Activated CD8-positive, alpha-beta memory T cell treated with anti-CD3 and anti-CD28 coated beads, Interleukin-2, amount 50 U/mL, for 24 hours (primary cell): ENCODE measurements around the gene SLC51B.
"Not testable (repeated sequence)": the region's sequence is repeated elsewhere in the genome, so short reads cannot be mapped to it uniquely, and the experiment has no call there.

Source experiments
- DNase-seq: peaks from one replicate; pipeline ENCODE4 v3.0.0-alpha.2; 2020; ENCODE audit errors: extremely low read depth

SLC51B gene

GRCh38 chr15:65041787-65042186, 3.4 kb upstream of the SLC51B start:
- DNase-seq: no peak

DNA sequence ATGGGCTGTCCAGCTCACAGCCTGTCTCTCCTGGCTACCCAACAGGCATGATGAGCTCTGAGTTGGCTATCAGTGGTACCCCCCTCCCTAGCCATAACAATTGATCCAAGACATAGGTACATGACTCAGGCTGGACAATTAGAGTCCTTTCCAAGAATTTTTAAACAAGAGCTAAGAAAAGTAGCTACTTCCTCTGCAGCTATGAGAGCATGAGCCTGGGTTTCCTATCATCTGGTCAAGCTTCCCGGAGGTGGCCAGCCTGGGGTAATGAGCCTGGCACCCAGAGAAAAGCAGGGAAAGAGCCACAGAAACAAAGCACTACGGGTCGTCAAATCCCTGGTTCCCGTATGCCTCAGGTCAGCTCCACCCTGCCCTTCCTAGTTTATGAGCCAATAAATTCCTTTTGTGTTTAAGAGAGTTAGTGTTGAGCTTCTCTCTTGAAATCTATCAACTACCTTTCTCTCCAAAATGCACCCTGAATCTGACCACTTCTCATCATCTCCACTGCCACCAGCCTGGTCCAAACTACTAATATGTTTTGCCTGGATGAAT, 2.3 kb upstream of the SLC51B start:
- no peak for DNase-seq

DNA sequence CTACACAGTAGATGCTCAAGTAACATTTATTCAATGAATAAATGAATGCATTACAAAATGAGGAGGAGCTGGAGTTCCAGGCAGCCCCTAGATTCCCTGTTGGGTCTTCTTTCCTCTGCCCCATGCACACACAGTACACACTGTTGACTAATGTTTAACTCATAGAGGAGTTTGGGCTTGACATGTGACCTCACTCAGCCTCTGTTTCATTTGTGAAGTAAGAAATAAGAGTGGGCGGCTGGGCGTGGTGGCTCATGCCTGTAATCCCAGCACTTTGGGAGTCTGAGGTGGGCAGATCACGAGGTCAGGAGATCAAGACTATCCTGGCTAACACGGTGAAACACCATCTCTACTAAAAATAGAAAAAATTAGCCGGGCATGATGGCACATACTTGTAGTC, 969 bp upstream of the SLC51B start:
- not testable (repeated sequence) for DNase-seq

GRCh38 chr15:65048241-65048640, 3.1 kb downstream of the SLC51B start:
- no peak for DNase-seq

DNA sequence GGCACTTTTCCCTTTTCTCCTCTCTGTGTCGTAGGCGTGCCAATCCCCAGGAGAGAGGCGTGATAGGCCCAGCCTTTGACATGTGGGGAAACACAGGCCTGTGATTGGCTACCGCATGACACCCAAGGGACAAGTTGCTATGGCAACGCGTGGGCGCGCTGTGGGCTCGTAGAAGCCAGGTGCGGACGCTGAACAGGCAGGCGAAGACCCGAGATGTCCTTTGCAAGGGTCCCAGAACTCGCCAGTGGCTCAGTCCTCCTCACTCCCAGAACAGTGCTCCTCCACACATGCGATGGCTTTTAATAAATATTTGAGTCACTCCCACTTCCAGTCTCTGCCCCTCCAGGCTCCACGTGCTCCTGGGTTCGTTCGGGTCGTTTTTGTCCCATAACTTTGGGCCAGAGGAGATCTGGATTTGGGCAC, 4.2 kb downstream of the SLC51B start:
- DNase-seq: peak; percentile 74

GRCh38 chr15:65050270-65050669, 5.1 kb downstream of the SLC51B start:
- no peak for DNase-seq

- DNase-seq: no peak
Measured at GRCh38 chr15:65051266-65051665, 6.1 kb downstream of the SLC51B start.

- no peak for DNase-seq
Measured at GRCh38 chr15:65052956-65053355, 7.8 kb downstream of the SLC51B start.

DNA sequence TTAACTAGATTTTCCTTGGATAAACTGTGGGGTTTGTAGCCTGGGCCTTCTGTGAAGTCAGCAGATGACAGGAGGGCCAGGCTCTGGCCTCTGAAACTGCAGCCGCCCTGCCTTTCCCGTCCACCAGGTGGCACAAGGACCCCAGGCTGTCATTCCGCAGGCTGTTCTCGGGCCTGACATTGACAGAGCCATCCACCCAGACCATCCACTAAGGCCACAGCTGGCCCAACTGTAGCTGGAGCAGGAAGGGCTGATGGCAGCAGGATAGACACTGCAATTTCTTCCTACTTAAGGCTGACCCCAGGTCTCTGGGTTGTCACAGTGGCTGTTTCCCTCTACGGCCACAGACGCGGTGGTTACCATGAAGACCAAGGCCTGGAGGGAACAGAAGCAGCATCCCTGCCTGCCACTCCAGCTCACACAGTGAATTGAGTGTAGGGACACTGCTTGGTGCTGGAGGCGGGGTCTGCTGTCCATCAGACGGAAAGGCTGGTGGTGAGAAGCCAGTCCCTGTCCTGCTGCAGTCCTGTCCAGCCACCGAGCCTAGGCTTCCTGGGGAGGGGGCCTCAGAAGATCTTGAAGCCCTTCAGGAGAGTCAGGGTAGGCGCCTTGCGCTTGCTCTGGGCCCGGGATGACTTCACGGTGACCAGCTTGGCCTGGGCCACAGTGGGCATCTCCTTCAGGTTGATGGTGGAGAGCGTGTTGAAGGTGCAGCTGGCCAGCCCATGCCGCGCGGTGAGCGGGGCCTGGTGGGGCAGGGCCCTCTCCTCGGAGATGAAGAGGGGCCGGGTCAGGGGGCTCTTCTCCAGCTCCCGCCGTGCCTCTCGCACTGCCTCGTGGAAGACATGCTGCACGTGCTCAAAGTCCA, 9.4 kb downstream of the SLC51B start:
- no peak for DNase-seq

- no peak for DNase-seq
Measured at GRCh38 chr15:65055201-65055870, 10.1 kb downstream of the SLC51B start.

- no peak for DNase-seq
Measured at GRCh38 chr15:65056106-65056505, 10.9 kb downstream of the SLC51B start.

DNA sequence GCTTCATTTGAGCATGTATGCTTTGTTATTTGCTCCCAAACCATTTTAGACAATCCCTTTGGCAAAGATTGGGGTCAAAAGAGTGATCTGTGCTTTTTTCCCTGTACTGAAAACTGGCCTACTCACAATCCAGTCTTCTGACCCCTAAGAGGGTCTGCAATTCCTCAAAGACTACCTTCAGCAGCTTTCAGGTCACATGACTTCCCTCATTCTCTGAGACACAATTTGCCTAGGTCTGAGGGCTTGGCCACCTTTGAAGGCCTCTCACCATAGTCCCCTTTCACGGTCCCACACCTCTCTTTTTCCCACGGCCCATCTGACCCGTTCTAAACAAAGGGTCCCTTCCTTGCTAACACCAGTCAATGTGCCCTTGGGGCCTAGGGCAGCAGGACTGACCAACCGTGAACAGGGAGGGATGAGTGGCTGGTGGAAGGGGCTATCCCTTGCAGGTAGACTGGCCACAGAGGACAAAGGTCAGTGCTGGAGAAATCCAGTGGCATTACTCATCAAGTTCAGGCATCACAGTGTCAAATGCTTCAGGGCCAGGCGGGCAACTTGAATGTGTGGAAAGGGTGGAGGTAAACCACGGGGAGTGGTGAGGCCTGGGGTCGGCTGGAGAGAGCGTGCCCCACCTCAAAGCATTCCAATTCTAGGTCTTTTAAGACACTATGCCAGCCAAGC, 11.8 kb downstream of the SLC51B start:
- DNase-seq: no peak

- DNase-seq: no peak
Measured at GRCh38 chr15:65057549-65057940, 12.4 kb downstream of the SLC51B start.

- no peak for DNase-seq
Measured at GRCh38 chr15:65058394-65059368, 13.5 kb downstream of the SLC51B start.

DNA sequence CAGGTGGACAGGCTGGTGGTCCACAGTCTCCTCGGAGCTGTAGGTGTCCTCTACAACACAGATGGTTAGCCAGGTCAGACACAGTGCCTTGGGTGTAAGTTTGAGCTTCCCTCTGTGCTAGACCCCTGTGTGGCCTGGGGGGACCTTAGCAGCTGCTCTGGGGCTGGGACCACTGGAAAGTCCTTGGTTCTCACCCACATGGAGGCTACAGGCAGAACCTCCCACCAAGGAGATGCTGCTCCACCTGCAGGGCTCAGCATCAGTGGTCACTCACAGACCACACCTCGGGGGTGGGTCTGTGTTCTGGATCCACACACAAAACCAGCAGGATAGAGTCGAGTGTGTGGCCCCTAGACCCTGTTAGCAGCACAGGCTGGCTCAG, 14.2 kb downstream of the SLC51B start:
- DNase-seq: no peak

GRCh38 chr15:65059931-65060596, 14.9 kb downstream of the SLC51B start:
- DNase-seq: no peak

DNA sequence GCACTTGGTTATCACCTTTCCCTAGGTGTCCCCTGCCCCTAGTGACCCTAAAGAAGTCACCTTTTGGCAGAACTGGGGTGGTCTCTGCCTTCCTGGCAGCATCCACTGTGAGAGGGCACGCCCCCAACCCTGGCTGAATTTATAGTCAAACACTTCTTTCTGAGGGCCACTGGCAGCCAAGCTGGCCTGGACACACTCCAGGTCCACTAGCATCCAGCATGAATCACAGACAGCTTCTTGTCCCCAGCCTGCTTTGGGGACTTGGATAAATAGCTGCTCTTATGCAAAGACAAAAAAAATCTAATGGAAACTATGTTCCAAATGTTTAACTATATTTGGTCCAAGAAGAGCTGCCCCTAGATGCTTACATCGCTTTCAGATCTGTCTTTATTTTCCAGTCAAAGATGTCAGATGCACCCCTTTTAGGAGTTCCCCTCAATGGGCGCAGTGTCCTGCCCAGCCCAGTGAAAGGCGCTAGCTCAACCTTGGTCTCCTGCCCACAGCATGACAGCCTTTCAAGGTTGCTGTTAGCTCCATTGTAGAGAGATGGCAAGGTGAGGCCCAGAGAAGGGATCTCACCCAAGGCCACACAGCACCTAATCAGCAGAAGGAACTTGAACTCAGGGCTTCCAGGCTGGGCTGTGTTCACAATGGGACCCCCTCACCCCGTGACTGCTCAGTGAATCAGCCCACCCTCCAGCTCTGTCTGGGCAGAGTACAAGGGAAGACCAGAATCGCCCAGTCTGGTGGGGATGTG, 15.6 kb downstream of the SLC51B start:
- no peak for DNase-seq

DNA sequence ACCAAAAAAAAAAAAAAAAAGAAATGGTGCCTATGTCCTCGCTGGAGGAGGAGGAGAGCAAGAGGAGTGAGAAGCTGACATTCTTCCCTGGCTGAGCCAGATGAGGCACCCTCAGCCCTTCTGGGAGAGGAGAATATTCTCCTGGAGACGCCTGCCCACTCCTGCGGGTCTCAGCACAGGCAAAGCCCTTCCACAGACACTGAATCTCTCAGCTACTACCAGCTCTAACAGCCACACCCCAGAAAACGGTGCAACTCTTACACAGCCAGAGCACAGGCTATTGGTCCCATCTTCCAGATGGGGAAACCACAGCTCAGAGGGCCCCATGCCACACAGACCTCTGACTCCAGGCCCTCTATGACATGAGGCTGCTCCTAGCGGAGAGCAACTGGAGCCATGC, 16.9 kb downstream of the SLC51B start:
- no peak for DNase-seq

- DNase-seq: no peak
Measured at GRCh38 chr15:65062726-65063125, 17.5 kb downstream of the SLC51B start.
